HG03378 (cell line): ENCODE results near the gene TRAPPC5.

Experiments
- ATAC-seq: cut with Tn5 transposase; IDR thresholded peaks from one replicate; pipeline ENCODE4 v1.9.1; 2021; ENCODE audit warnings: mild to moderate bottlenecking, moderate library complexity; ENCODE audit not compliant: unreplicated experiment

Gene TRAPPC5

GRCh38 chr19:7699003-7699402 lies 18.4 kb downstream of the TRAPPC5 start:
- no peak for ATAC-seq

GRCh38 chr19:7699417-7700401 lies 19.1 kb downstream of the TRAPPC5 start:
- no peak for ATAC-seq

GRCh38 chr19:7701049-7701653 lies 20.5 kb downstream of the TRAPPC5 start:
- ATAC-seq, result no peak

- peak; percentile 56 for ATAC-seq
Measured at GRCh38 chr19:7701654-7702457, 21.2 kb downstream of the TRAPPC5 start, which contains the start of gene FCER2. Gene FCER2 (minus strand): TSS chr19:7702131. CDS start chr19:7699760, 2,371 bp downstream.

GRCh38 chr19:7703332-7703731 lies 22.7 kb downstream of the TRAPPC5 start:
- ATAC-seq, result no peak

- no peak for ATAC-seq
Measured at GRCh38 chr19:7704280-7705060, 23.8 kb downstream of the TRAPPC5 start.

- peak; percentile 39 for ATAC-seq
Measured at GRCh38 chr19:7705387-7706187, 25.0 kb downstream of the TRAPPC5 start.

GRCh38 chr19:7706188-7706954 lies 25.7 kb downstream of the TRAPPC5 start:
- ATAC-seq, result no peak

- ATAC-seq, result no peak
Measured at GRCh38 chr19:7706955-7707456, 26.4 kb downstream of the TRAPPC5 start.

- ATAC-seq, result no peak
Measured at GRCh38 chr19:7709932-7710460, 29.4 kb downstream of the TRAPPC5 start.

GRCh38 chr19:7710616-7711015 lies 30.0 kb downstream of the TRAPPC5 start:
- no peak for ATAC-seq

GRCh38 chr19:7715671-7716070 lies 35.0 kb downstream of the TRAPPC5 start:
- no peak for ATAC-seq

GRCh38 chr19:7716762-7717161 lies 36.1 kb downstream of the TRAPPC5 start:
- ATAC-seq, result no peak

GRCh38 chr19:7718668-7719067 lies 38.0 kb downstream of the TRAPPC5 start:
- ATAC-seq, result no peak

- ATAC-seq, result no peak
Measured at GRCh38 chr19:7720351-7720750, 39.7 kb downstream of the TRAPPC5 start.

GRCh38 chr19:7722231-7722651 lies 41.6 kb downstream of the TRAPPC5 start:
- no peak for ATAC-seq

- ATAC-seq, result no peak
Measured at GRCh38 chr19:7725791-7726190, 45.2 kb downstream of the TRAPPC5 start.

GRCh38 chr19:7729211-7729610 lies 48.6 kb downstream of the TRAPPC5 start:
- ATAC-seq, result no peak
